Fibroblast of lung (primary cell): ENCODE measurements around the gene URB1.

Experiments
- EZH2 ChIP-seq: IDR thresholded peaks from 2 replicates; pipeline ENCODE4 v1.5.1; 2012; ENCODE audit warnings: low read length, control low read depth, mild to moderate bottlenecking; ENCODE audit errors: missing control alignments
- TF ChIP-seq, protein P1 (sequence below), 2 donors: IDR thresholded peaks in 1 of 2; conservative IDR thresholded peaks in 1 of 2; 1 replicate in 1 of 2; 2 replicates in 1 of 2; pipeline ENCODE4 v1.5.1; 2011 to 2012; ENCODE audit warnings: low read length in 2 of 2, control low read depth in 1 of 2, inconsistent platforms in 1 of 2, low read depth in 1 of 2, mild to moderate bottlenecking in 1 of 2

DNA sequence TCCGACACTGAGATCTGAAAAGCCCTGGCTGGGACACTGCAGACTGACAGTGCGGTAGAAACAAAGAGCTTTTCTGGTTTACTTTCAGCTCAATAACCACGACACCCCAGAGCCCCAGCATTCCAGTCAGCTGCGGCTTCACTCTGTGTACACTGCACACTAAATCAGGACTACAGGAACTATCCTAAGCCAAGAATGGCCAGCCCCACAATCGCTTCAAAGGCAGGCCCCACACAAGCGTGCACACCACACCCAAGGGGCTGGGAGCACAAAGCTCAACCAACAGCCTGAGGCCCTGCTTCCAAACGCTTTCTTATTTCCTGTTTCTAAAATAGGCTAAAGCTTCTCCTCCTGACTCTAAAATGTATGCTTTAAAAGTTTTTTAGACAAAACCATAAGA lies 28.4 kb downstream of the URB1 start:
- TF ChIP-seq, protein P1, sequence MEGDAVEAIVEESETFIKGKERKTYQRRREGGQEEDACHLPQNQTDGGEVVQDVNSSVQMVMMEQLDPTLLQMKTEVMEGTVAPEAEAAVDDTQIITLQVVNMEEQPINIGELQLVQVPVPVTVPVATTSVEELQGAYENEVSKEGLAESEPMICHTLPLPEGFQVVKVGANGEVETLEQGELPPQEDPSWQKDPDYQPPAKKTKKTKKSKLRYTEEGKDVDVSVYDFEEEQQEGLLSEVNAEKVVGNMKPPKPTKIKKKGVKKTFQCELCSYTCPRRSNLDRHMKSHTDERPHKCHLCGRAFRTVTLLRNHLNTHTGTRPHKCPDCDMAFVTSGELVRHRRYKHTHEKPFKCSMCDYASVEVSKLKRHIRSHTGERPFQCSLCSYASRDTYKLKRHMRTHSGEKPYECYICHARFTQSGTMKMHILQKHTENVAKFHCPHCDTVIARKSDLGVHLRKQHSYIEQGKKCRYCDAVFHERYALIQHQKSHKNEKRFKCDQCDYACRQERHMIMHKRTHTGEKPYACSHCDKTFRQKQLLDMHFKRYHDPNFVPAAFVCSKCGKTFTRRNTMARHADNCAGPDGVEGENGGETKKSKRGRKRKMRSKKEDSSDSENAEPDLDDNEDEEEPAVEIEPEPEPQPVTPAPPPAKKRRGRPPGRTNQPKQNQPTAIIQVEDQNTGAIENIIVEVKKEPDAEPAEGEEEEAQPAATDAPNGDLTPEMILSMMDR (conservative IDR thresholded peaks at IDR 0.05 in 1 of 2, IDR thresholded peaks at IDR 0.05 in 1 of 2; ENCODE audit: low read depth in 1 of 2, low read length in 2 of 2) = no peak
- no peak for TF ChIP-seq EZH2
